ENCODE measurements around the gene LRP11. TPM values are rescaled to one million over a fixed set of nuclear protein-coding genes. Genes with fewer than 3 reads are reported as not detected.

Gene LRP11
- total RNA-seq, 2 experiments from 2014 or later: 1.9 TPM

DNA sequence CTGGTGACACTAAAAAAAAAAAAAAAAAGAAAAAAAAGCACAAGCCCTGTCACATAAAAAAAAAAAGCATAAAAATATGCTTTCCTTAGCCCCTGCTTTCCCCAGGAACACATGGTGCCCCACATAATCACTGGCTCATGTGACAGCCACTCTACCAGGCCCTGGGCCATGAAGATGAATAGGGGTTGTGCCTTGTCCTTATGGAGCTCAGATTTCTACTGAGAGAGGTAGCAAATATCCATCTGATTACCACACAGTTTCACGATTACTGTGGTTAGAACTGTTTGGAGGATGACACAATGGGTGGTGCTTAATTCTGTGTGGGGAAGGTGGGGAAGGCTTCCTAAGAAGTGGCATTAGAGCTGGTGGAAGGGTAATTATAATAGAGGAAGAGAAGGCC is 24.5 kb upstream of the LRP11 start:
- Mint-ChIP-seq H3K4me1 (ENCODE audit: low read depth) (no peaks in the 10 kb centered on the region), H3K27me3 (peaks cover 8% of the 10 kb centered on the region), H3K4me3 (no peak overlapping the region), H3K27ac (no peak overlapping the region), H3K36me3 (ENCODE audit: low read depth) (no peaks in the 10 kb centered on the region), H3K9me3 (no peaks in the 10 kb centered on the region)
- ATAC-seq (no peak), DNase-seq (no peak)
- ChIA-PET CTCF (interaction anchor here (1.0 kb wide), 1 partner anchor 48 kb away, joined by 4 read pairs; no protein-coding TSS in a partner anchor), POLR2A (no interaction called here)
- intact Hi-C loops (cut with micrococcal nuclease): no loop called here
- no peak for TF ChIP-seq CTCF (IDR thresholded peaks at IDR 0.05)

DNA sequence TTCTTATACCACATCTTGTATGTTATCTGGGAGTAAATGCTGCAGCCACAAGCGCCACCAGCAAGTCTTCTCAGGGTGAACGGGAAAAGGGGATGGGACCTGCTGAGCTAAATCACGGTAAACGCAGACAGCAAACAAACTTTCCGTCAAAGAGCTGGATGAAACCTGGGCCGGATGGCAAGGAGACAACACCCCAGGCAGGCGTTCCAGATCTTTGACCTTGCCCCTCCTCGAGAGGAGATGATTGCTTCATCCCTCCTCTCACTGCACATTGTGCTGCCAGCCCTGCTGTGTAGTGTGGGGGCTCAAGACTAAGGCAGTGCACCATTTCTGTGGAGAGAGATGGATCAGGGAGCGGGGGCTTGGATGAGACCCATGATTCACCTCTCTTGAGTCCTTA is 23.9 kb upstream of the LRP11 start:
- DNase-seq (no peak), ATAC-seq (no peak)
- ChIA-PET CTCF (no interaction called here), POLR2A (no interaction called here)
- TF ChIP-seq CTCF (IDR thresholded peaks at IDR 0.05): no peak
- no peaks in the 10 kb centered on the region for H3K36me3 Mint-ChIP-seq (ENCODE audit: low read depth)
- intact Hi-C loops (cut with micrococcal nuclease): no loop called here
- H3K27me3 Mint-ChIP-seq: peaks cover 4% of the 10 kb centered on the region
- no peak overlapping the region for H3K27ac Mint-ChIP-seq
- no peaks in the 10 kb centered on the region for H3K9me3 Mint-ChIP-seq
- no peaks in the 10 kb centered on the region for H3K4me1 Mint-ChIP-seq (ENCODE audit: low read depth)
- H3K4me3 Mint-ChIP-seq: no peak overlapping the region

DNA sequence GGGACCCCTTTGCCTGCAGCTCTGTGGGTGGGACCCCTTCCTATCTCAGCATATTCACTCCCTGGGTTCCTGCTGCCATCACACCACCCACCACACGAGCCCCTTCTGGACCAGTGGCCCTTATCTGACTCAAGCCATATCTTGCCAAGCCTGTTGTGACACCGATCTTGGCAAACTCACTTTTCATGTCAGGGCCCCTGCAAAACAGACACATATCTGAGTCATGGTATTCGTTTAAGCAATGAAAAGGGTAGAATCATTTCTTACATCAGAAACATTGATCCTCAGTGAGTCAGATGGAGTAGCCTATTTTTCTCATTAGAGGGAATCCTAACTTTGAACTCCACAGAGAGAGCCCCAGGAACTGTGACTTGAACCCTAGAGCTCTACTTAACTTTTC is 23.2 kb upstream of the LRP11 start:
- intact Hi-C loops (cut with micrococcal nuclease): no loop called here
- H3K9me3 Mint-ChIP-seq: no peaks in the 10 kb centered on the region
- DNase-seq (no peak), ATAC-seq (no peak)
- no peak overlapping the region for H3K4me3 Mint-ChIP-seq
- peaks cover 4% of the 10 kb centered on the region for H3K27me3 Mint-ChIP-seq
- no peaks in the 10 kb centered on the region for H3K36me3 Mint-ChIP-seq (ENCODE audit: low read depth)
- H3K27ac Mint-ChIP-seq: no peak overlapping the region
- no peaks in the 10 kb centered on the region for H3K4me1 Mint-ChIP-seq (ENCODE audit: low read depth)
- TF ChIP-seq CTCF (IDR thresholded peaks at IDR 0.05): no peak
- CTCF ChIA-PET: no interaction called here
- POLR2A ChIA-PET: no interaction called here

DNA sequence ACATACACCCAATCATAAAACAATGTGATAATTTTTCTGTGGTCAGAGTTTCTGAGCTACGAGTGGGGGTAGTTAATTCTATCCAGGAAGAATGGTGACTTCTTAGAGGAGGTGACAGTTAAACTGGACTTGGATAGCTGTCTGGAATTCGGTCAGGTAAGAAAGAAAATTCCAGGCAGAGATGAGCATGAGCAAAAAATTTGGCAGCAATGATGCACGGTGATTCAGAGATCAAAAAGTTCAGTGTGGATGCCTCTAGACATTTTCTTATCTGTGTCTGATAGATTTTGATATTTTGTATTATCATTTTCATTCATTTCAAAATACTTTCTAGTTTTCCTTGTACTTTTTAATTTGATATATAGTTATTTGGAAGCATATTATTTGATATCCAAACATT is 21.7 kb upstream of the LRP11 start:
- intact Hi-C loops (cut with micrococcal nuclease): no loop called here
- POLR2A ChIA-PET: no interaction called here
- Mint-ChIP-seq H3K4me3 (no peak overlapping the region), H3K4me1 (ENCODE audit: low read depth) (no peaks in the 10 kb centered on the region), H3K36me3 (ENCODE audit: low read depth) (no peaks in the 10 kb centered on the region), H3K27me3 (peaks cover 4% of the 10 kb centered on the region), H3K9me3 (no peaks in the 10 kb centered on the region), H3K27ac (no peak overlapping the region)
- TF ChIP-seq CTCF (IDR thresholded peaks at IDR 0.05): no peak
- CTCF ChIA-PET: interaction anchor here (1.0 to 1.6 kb wide), 2 partner anchors 9 to 20 kb away, joined by 3 to 4 read pairs; no protein-coding TSS in a partner anchor
- ATAC-seq (no peak), DNase-seq (no peak)

- intact Hi-C loops (cut with micrococcal nuclease): no loop called here
- no peaks in the 10 kb centered on the region for H3K9me3 Mint-ChIP-seq
- no peak overlapping the region for H3K27ac Mint-ChIP-seq
- H3K27me3 Mint-ChIP-seq: peaks cover 5% of the 10 kb centered on the region
- no peak for TF ChIP-seq CTCF (IDR thresholded peaks at IDR 0.05)
- POLR2A ChIA-PET: no interaction called here
- ATAC-seq (no peak), DNase-seq (no peak)
- H3K4me1 Mint-ChIP-seq (ENCODE audit: low read depth): no peaks in the 10 kb centered on the region
- H3K36me3 Mint-ChIP-seq (ENCODE audit: low read depth): no peaks in the 10 kb centered on the region
- CTCF ChIA-PET: interaction anchor here (1.6 kb wide), 1 partner anchor 19 kb away, joined by 3 read pairs; no protein-coding TSS in a partner anchor
- no peak overlapping the region for H3K4me3 Mint-ChIP-seq
Measured at GRCh38 chr6:149884617-149885016, 20.5 kb upstream of the LRP11 start.
